Measurements from ENCODE around the gene GSK3B. TPM values are rescaled to one million over a fixed set of nuclear protein-coding genes. Genes with fewer than 3 reads are reported as not detected.

GSK3B gene
- total and polyA plus RNA-seq, 12 donors: 7.5 to 57.1 (median 46.1) TPM

GRCh38 chr3:119933207-119933606 lies 161.0 kb downstream of the GSK3B start:
- Histone ChIP-seq H3K4me1 (peaks cover 0 to 25% (median 7%) of the 10 kb centered on the region in 9 donors), H3K27me3 (no peaks in the 10 kb centered on the region), H3K36me3 (no peaks in the 10 kb centered on the region), H3K27ac (no peak overlapping the region), H3K4me3 (no peak overlapping the region), H3K9me3 (peaks cover 0 to 15% (median 3%) of the 10 kb centered on the region in 11 donors)
- 93 to 98% methylated on average over 5 of the region's 5 CpGs for WGBS, 2 donors
- DNase-seq (no peak), ATAC-seq (no peak)
- no peak for TF ChIP-seq CTCF (IDR thresholded peaks at IDR 0.05)
- intact Hi-C loops (cut with DNase I): loop anchor here in 1 of 10 donors (5.0 kb wide), 1 partner anchor 346 kb away; no protein-coding TSS in a partner anchor

GRCh38 chr3:119930286-119930685 lies 164.0 kb downstream of the GSK3B start:
- Histone ChIP-seq H3K4me1 (peaks cover 0 to 15% (median 4%) of the 10 kb centered on the region in 9 donors), H3K27me3 (no peaks in the 10 kb centered on the region), H3K9me3 (no peaks in the 10 kb centered on the region), H3K27ac (no peak overlapping the region), H3K4me3 (no peak overlapping the region), H3K36me3 (no peaks in the 10 kb centered on the region)
- intact Hi-C loops (cut with DNase I): loop anchor here in 1 of 10 donors (5.0 kb wide), 1 partner anchor 343 kb away; no protein-coding TSS in a partner anchor
- ATAC-seq (no peak), DNase-seq (no peak)
- 98 to 100% methylated on average over 1 of the region's 1 CpG for WGBS, 2 donors
- TF ChIP-seq CTCF (IDR thresholded peaks at IDR 0.05): no peak

GRCh38 chr3:119927190-119927589 lies 167.1 kb downstream of the GSK3B start:
- ATAC-seq: no peak
- TF ChIP-seq CTCF (IDR thresholded peaks at IDR 0.05): no peak
- H3K4me1 ChIP-seq: peaks cover 0 to 30% (median 4%) of the 10 kb centered on the region in 9 donors
- no peaks in the 10 kb centered on the region for H3K27me3 ChIP-seq
- no peak overlapping the region for H3K4me3 ChIP-seq
- no peak for DNase-seq
- intact Hi-C loops (cut with DNase I): no loop called here
- H3K27ac ChIP-seq: no peak overlapping the region
- WGBS, 2 donors: 94 to 99% methylated on average over 2 of the region's 2 CpGs
- H3K36me3 ChIP-seq: peaks cover 0 to 6% (median 0%) of the 10 kb centered on the region in 9 donors
- no peaks in the 10 kb centered on the region for H3K9me3 ChIP-seq

GRCh38 chr3:119924111-119925094 lies 169.8 kb downstream of the GSK3B start:
- Histone ChIP-seq H3K9me3 (peaks cover 0 to 16% (median 4%) of the 10 kb centered on the region in 11 donors), H3K27ac (no peak overlapping the region), H3K4me3 (no peak overlapping the region), H3K27me3 (no peaks in the 10 kb centered on the region), H3K4me1 (peaks cover 0 to 15% (median 0%) of the 10 kb centered on the region in 9 donors), H3K36me3 (peaks cover 0 to 30% (median 5%) of the 10 kb centered on the region in 9 donors)
- 87 to 90% methylated on average over 7 of the region's 7 CpGs for WGBS, 2 donors
- DNase-seq: no peak
- no peak for ATAC-seq
- no peak for TF ChIP-seq CTCF (IDR thresholded peaks at IDR 0.05)
- intact Hi-C loops (cut with DNase I): no loop called here

Measured in heart right ventricle (tissue), 16 donors.